GM23248 (cell line): ENCODE data around the gene NISCH. TPM values are rescaled to one million over a fixed set of nuclear protein-coding genes. Genes with fewer than 3 reads are reported as not detected.

Experiments used
- DNase-seq: peaks from one replicate; pipeline ENCODE4 v3.0.0-alpha.2; 2015
- H2AFZ ChIP-seq: fragments of 200-600 bp; sonication (generic); 2 replicates; pipeline ENCODE4 v1.6.1; 2016; ENCODE audit warnings: antibody characterized with exemption
- H3F3A ChIP-seq: fragments of 200-600 bp; sonication (generic); 2 replicates; pipeline ENCODE4 v1.6.1; 2016; ENCODE audit warnings: mild to moderate bottlenecking, antibody characterized with exemption, mixed run types; ENCODE audit not compliant: insufficient read depth
- H3K27ac ChIP-seq: fragments of 200-600 bp; sonication (generic); 2 replicates; pipeline ENCODE4 v1.5.1; 2016; ENCODE audit warnings: mild to moderate bottlenecking
- H3K27me3 ChIP-seq: fragments of 200-600 bp; sonication (generic); replicated peaks from 2 replicates; pipeline ENCODE4 v1.6.1; 2016; ENCODE audit warnings: mild to moderate bottlenecking; ENCODE audit not compliant: insufficient read depth
- H3K36me3 ChIP-seq: fragments of 200-600 bp; sonication (generic); 2 replicates; pipeline ENCODE4 v1.6.1; 2016; ENCODE audit warnings: low read depth, mild to moderate bottlenecking
- H3K4me1 ChIP-seq: fragments of 200-600 bp; sonication (generic); 2 replicates; pipeline ENCODE4 v1.6.1; 2016; ENCODE audit warnings: mild to moderate bottlenecking; ENCODE audit not compliant: insufficient read depth
- H3K4me2 ChIP-seq: fragments of 200-600 bp; sonication (generic); one replicate; pipeline ENCODE4 v1.6.1; 2016; ENCODE audit warnings: mild to moderate bottlenecking; ENCODE audit not compliant: unreplicated experiment
- H3K4me3 ChIP-seq: fragments of 200-600 bp; sonication (generic); 2 replicates; pipeline ENCODE4 v1.5.1; 2016; ENCODE audit warnings: mild to moderate bottlenecking
- H3K79me2 ChIP-seq: fragments of 200-600 bp; sonication (generic); 2 replicates; pipeline ENCODE4 v1.6.1; 2016; ENCODE audit warnings: mild to moderate bottlenecking; ENCODE audit not compliant: insufficient read depth
- H3K9ac ChIP-seq: fragments of 200-600 bp; sonication (generic); 2 replicates; pipeline ENCODE4 v1.6.1; 2016; ENCODE audit warnings: mild to moderate bottlenecking
- H3K9me2 ChIP-seq: fragments of 200-600 bp; sonication (generic); 2 replicates; pipeline ENCODE4 v1.6.1; 2016; ENCODE audit warnings: mixed run types, mild to moderate bottlenecking, moderate library complexity; ENCODE audit not compliant: insufficient read depth
- H3K9me3 ChIP-seq: fragments of 200-600 bp; sonication (generic); one replicate; pipeline ENCODE4 v1.6.1; 2017; ENCODE audit warnings: low read depth
- H4K20me1 ChIP-seq: fragments of 200-600 bp; sonication (generic); 2 replicates; pipeline ENCODE4 v1.6.0; 2016; ENCODE audit not compliant: insufficient read depth
- EZH2 ChIP-seq: fragments of 200-600 bp; sonication (generic); IDR thresholded peaks from 2 replicates; pipeline ENCODE4 v1.6.1; 2018; ENCODE audit warnings: antibody characterized with exemption, mild to moderate bottlenecking; ENCODE audit not compliant: insufficient read depth, poor library complexity, severe bottlenecking
- EZH2phosphoT487 ChIP-seq: fragments of 200-600 bp; sonication (generic); IDR thresholded peaks from 2 replicates; pipeline ENCODE4 v1.6.1; 2018; ENCODE audit warnings: antibody characterized with exemption, moderate library complexity, mild to moderate bottlenecking, low read depth; ENCODE audit not compliant: insufficient read depth
- WGBS, 2 experiments: methylation state at CpG; one replicate each; pipeline ENCODE4 v1.1.6; 2015 to 2017; ENCODE audit warnings: low lambda C conversion rate in 2 of 2, low coverage in 1 of 2; ENCODE audit errors: missing lambda C conversion rate in 2 of 2; 5-methylcytosine and 5-hydroxymethylcytosine counted together
- in situ Hi-C: fragments of 300-500 bp; cut with MboI; formaldehyde crosslinking; loops from 2 replicates; pipeline ENCODE4 v1.15.0; 2020
- polyA plus RNA-seq: library from polyadenylated mRNA; unstranded; fragments of >200 nt; fragmentation: Nextera tagmentation; extraction: Ambion mirVana; gene quantifications from 2 replicates; pipeline ENCODE4 v1.2.1, GENCODE V29; 2016
- total RNA-seq: library from RNA; depleted of rRNA; stranded (reverse); fragments of >200 nt; shearing (Covaris generic); gene quantifications from 2 replicates; pipeline ENCODE4 v1.2.3, GENCODE V29; 2014

NISCH gene
- total and polyA plus RNA-seq, 2 experiments from 2014 or later, result 32.8 to 53.7 TPM

- Histone ChIP-seq H3F3A (peaks cover 21% of the 10 kb centered on the region), H3K4me3 (peak within 1 kb of the TSS; percentile 81), H3K4me2 (peak within 1 kb of the TSS; percentile 88), H3K27me3 (no peaks in the 10 kb centered on the region), H3K4me1 (peaks cover 41% of the 10 kb centered on the region), H3K27ac (peak within 1 kb of the TSS; percentile 54), H3K9me2 (no peaks in the 10 kb centered on the region), H3K79me2 (peaks cover 61% of the 10 kb centered on the region), H3K9ac (peak within 1 kb of the TSS; percentile 83), H3K36me3 (no peaks in the 10 kb centered on the region), H3K9me3 (no peaks in the 10 kb centered on the region), H2AFZ (peak within 1 kb of the TSS; percentile 83), H4K20me1 (no peaks in the 10 kb centered on the region)
- WGBS, 2 experiments, result 2 to 3% methylated on average over 15 to 31 of the region's 91 CpGs
- in situ Hi-C loops, result no loop called here
- peak; percentile 89 for DNase-seq
- TF ChIP-seq EZH2, result no peak
- TF ChIP-seq EZH2phosphoT487, result no peak
These were observed 78.3 kb downstream of the NISCH start, which contains the start of gene NT5DC2 for GRCh38 chr3:52533623-52534280. Gene NT5DC2 (minus strand): TSS chr3:52533857. CDS start chr3:52533737, 120 bp downstream.

- peaks cover 64% of the 10 kb centered on the region for H3K79me2 ChIP-seq
- no peaks in the 10 kb centered on the region for H3K36me3 ChIP-seq
- peak overlapping the region; percentile 71 for H3K4me3 ChIP-seq
- peak overlapping the region; percentile 40 for H3K4me2 ChIP-seq
- H3K4me1 ChIP-seq, result peaks cover 48% of the 10 kb centered on the region
- WGBS, 2 experiments, result 24 to 38% methylated on average over 52 to 57 of the region's 57 CpGs
- H4K20me1 ChIP-seq, result no peaks in the 10 kb centered on the region
- no peak for TF ChIP-seq EZH2
- TF ChIP-seq EZH2phosphoT487, result no peak
- H3K9me3 ChIP-seq, result no peaks in the 10 kb centered on the region
- H3K9me2 ChIP-seq, result no peaks in the 10 kb centered on the region
- H3K27ac ChIP-seq, result peak overlapping the region; percentile 54
- in situ Hi-C loops, result no loop called here
- peak; percentile 75 for DNase-seq
- H2AFZ ChIP-seq, result peak overlapping the region; percentile 83
- H3K9ac ChIP-seq, result peak overlapping the region; percentile 83
- H3F3A ChIP-seq, result peaks cover 21% of the 10 kb centered on the region
- H3K27me3 ChIP-seq, result no peaks in the 10 kb centered on the region
These were observed 79.1 kb downstream of the NISCH start for GRCh38 chr3:52534281-52535183.

GRCh38 chr3:52535411-52536111, 80.2 kb downstream of the NISCH start:
- Histone ChIP-seq H3K27me3 (no peaks in the 10 kb centered on the region), H3K4me3 (peak overlapping the region; percentile 71)
- TF ChIP-seq EZH2 (no peak), EZH2phosphoT487 (no peak)

GRCh38 chr3:52536112-52536368, 80.6 kb downstream of the NISCH start:
- peak overlapping the region; percentile 72 for H3K4me2 ChIP-seq
- no peaks in the 10 kb centered on the region for H3K9me3 ChIP-seq
- H2AFZ ChIP-seq, result peak overlapping the region; percentile 71
- peaks cover 65% of the 10 kb centered on the region for H3K79me2 ChIP-seq
- H3K36me3 ChIP-seq, result peaks cover under 1% of the 10 kb centered on the region; the same call in 1 of the 2 replicates
- H3K4me1 ChIP-seq, result peaks cover 43% of the 10 kb centered on the region
- no peaks in the 10 kb centered on the region for H3K27me3 ChIP-seq
- H3K27ac ChIP-seq, result peak overlapping the region; percentile 19
- H3K9me2 ChIP-seq, result no peaks in the 10 kb centered on the region
- H4K20me1 ChIP-seq, result no peaks in the 10 kb centered on the region
- DNase-seq, result no peak
- in situ Hi-C loops, result no loop called here
- H3K4me3 ChIP-seq, result peak overlapping the region; percentile 61
- peaks cover 34% of the 10 kb centered on the region for H3F3A ChIP-seq
- peak overlapping the region; percentile 48; the same call in 1 of the 2 replicates for H3K9ac ChIP-seq
- TF ChIP-seq EZH2phosphoT487 (no peak), EZH2 (no peak)
- 9% methylated on average over 9 of the region's 9 CpGs for WGBS, 2 experiments

More at GRCh38 chr3:52535411-52536111, 80.2 kb downstream of the NISCH start:
- Histone ChIP-seq H4K20me1 (no peaks in the 10 kb centered on the region), H3K79me2 (peaks cover 64% of the 10 kb centered on the region), H3K9me2 (no peaks in the 10 kb centered on the region), H3K9ac (peak overlapping the region; percentile 83), H3K9me3 (no peaks in the 10 kb centered on the region), H3F3A (peaks cover 29% of the 10 kb centered on the region), H2AFZ (peak overlapping the region; percentile 71), H3K27ac (peak overlapping the region; percentile 54), H3K4me1 (peaks cover 46% of the 10 kb centered on the region), H3K36me3 (no peaks in the 10 kb centered on the region), H3K4me2 (peak overlapping the region; percentile 72)
- 86% methylated on average over 19 of the region's 19 CpGs for WGBS, 2 experiments
- DNase-seq, result no peak
- in situ Hi-C loops, result no loop called here
